Measurements from ENCODE around the gene GRIN2B.

The GRIN2B gene

DNA sequence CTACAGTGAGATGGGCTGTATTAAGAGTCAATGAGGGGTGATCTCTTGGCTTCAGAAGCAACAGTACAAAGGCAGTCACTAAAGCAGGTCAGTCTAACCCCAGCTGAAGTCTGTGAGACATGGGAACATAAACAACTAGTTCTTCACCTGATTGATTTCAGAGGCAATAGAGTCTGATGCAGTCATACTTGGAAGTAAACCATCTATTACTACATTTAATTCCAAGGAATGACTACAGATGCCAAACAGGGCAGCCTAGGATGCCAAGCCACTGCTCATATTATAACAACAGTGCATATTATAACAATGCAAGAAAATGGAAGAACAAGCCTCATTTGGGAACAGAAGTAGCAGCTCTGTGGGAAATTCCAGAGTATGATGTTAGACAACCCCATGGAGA lies 35.8 kb downstream of the GRIN2B start:
- no peak overlapping the region for H3K27ac ChIP-seq
- TF ChIP-seq, protein P1, sequence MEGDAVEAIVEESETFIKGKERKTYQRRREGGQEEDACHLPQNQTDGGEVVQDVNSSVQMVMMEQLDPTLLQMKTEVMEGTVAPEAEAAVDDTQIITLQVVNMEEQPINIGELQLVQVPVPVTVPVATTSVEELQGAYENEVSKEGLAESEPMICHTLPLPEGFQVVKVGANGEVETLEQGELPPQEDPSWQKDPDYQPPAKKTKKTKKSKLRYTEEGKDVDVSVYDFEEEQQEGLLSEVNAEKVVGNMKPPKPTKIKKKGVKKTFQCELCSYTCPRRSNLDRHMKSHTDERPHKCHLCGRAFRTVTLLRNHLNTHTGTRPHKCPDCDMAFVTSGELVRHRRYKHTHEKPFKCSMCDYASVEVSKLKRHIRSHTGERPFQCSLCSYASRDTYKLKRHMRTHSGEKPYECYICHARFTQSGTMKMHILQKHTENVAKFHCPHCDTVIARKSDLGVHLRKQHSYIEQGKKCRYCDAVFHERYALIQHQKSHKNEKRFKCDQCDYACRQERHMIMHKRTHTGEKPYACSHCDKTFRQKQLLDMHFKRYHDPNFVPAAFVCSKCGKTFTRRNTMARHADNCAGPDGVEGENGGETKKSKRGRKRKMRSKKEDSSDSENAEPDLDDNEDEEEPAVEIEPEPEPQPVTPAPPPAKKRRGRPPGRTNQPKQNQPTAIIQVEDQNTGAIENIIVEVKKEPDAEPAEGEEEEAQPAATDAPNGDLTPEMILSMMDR (IDR thresholded peaks at IDR 0.05), result no peak
- DNase-seq (ENCODE audit: low spot score), result no peak
- no peak overlapping the region for H3K4me3 ChIP-seq

- DNase-seq (ENCODE audit: low spot score), result no peak
- Histone ChIP-seq H3K4me3 (no peak overlapping the region), H3K27ac (no peak overlapping the region)
- TF ChIP-seq, protein P1 (IDR thresholded peaks at IDR 0.05), result no peak
These were observed 36.2 kb downstream of the GRIN2B start for GRCh38 chr12:13945236-13945635.

GRCh38 chr12:13942826-13943225 lies 38.6 kb downstream of the GRIN2B start:
- TF ChIP-seq, protein P1 (IDR thresholded peaks at IDR 0.05), result no peak
- no peak for DNase-seq (ENCODE audit: low spot score)
- Histone ChIP-seq H3K27ac (no peak overlapping the region), H3K4me3 (no peak overlapping the region)

DNA sequence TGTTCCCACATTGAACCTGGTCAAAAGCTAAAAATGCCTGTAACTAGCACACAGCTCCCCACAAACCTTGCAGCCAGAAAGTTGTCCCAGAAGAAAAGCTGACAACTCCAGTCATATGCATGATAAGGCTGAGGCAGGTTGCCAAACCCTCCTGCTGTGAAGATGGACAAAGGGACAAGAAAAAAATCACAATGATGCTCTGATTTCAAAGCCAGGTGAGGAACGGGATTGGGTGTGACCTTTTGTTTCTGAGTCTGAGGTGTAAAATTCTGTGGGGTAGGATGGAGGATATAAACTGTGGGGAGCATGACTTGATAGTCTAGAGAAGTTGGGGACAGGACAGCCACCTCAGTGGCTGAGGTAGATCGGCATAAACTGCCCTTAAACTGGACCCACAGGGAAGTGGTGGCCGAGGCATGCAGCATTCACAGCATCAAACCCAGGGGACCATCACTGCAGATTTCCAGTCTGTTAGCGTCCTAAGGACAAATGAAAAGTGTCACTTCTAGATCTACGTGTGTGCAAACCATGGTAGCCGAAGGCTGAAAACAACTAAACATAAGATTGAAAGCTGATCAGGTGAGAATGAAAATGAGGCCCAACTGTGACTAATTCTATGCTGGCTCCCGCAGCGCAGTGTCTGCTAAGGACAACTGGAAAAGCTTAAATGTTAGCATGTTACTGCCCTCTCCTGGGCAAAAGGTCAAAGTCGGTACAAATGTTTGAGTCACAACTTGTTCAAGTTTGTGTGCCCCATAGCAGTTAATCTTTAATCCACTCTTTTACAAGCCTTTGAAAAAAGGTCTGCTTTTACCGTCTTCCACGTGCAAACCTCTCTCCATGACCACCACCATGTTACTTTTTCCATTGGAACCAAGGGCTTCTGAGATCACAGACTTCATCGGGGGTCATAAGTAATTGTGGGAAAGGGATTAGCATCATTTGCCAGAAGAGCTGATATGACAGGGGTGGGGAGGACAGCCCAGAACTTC lies 39.8 kb downstream of the GRIN2B start:
- H3K27ac ChIP-seq, result no peak overlapping the region
- H3K4me3 ChIP-seq, result no peak overlapping the region
- TF ChIP-seq, protein P1 (IDR thresholded peaks at IDR 0.05), result no peak
- DNase-seq (ENCODE audit: low spot score), result no peak

DNA sequence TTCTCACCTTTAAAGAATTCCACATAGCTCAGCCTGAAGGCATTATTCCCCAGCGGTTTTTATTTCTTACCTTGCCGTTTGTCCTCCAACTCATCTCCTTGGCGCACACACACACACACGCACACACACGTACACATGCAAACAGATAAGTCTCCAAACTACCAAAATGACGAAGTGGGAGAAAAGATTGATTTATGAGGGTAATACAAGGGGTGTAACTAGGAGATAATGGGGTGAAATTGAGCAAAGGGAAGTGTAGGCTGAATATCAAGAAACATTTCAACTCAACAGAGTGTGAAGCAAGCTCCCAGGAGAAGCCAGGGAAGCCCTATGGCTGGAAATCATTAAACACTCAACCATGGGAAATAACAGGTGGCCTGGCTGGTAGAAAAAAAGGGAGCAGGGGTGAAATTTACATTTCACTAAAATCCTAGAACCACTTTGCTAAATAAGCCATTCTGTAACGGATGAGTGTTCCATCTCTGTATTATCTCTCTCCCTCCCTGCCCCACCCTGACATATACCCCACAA lies 41.0 kb downstream of the GRIN2B start:
- H3K27ac ChIP-seq, result no peak overlapping the region
- H3K4me3 ChIP-seq, result no peak overlapping the region
- TF ChIP-seq, protein P1 (IDR thresholded peaks at IDR 0.05), result no peak
- DNase-seq (ENCODE audit: low spot score), result no peak

- H3K4me3 ChIP-seq, result no peak overlapping the region
- TF ChIP-seq, protein P1 (IDR thresholded peaks at IDR 0.05), result no peak
- no peak overlapping the region for H3K27ac ChIP-seq
- no peak for DNase-seq (ENCODE audit: low spot score)
These were observed 43.7 kb downstream of the GRIN2B start for GRCh38 chr12:13937735-13938134.

GRCh38 chr12:13935169-13935568 lies 46.2 kb downstream of the GRIN2B start:
- H3K27ac ChIP-seq, result no peak overlapping the region
- no peak for DNase-seq (ENCODE audit: low spot score)
- H3K4me3 ChIP-seq, result no peak overlapping the region
- TF ChIP-seq, protein P1 (IDR thresholded peaks at IDR 0.05), result no peak
